Hematopoietic multipotent progenitor cell (in vitro differentiated cells): ENCODE measurements around the gene SMG9. TPM values are rescaled to one million over a fixed set of nuclear protein-coding genes. Genes with fewer than 3 reads are reported as not detected.
"Not testable (repeated sequence)": the region's sequence is repeated elsewhere in the genome, so short reads cannot be mapped to it uniquely, and the experiment has no call there.

Experiments used
- DNase-seq, 3 donors: peaks; one replicate each; pipeline ENCODE4 v3.0.0-alpha.2; 2011 to 2015; ENCODE audit warnings: low read depth in 2 of 3, low spot score in 2 of 3
- total RNA-seq: library from RNA; depleted of rRNA; stranded (reverse); fragments of >200 nt; gene quantifications from one replicate; pipeline ENCODE4 v1.2.3, GENCODE V29; 2012

Gene SMG9
- total RNA-seq, 1 donor = 14.8 TPM

DNA sequence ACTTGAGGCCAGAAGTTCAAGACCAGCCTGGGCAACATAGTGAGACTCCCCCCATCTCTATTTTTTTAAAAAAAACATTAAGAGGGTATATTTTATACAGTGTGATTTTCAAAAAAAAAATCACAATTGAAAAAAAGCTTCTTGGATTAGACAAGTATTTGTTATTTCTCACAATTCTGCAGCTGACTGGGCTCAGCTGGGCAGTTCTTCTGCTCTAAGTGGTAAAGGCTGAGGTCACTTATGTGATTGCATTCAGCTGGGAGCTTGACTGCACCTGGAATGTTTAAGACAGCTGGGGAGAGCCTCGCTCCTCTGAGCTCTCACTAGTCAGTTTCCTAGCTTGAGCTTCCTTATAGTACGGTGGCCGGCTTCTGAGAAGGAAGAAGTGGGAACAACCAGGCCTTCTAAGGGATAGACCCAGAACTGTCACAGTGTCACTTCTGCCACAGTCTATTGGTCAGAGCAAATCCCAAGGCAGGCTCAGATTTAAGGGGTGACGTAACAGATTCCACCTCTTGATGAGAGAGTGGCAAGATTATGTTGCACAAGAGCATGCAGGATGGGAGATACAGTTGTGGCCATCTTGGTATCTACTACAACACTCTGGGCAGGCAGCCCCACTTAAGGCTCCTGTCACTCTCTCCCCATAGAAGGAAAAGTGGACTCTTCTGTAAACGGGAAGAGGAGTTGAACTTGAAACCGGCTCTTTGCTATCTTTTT is 58.6 kb downstream of the SMG9 start:
- DNase-seq = no peak

DNA sequence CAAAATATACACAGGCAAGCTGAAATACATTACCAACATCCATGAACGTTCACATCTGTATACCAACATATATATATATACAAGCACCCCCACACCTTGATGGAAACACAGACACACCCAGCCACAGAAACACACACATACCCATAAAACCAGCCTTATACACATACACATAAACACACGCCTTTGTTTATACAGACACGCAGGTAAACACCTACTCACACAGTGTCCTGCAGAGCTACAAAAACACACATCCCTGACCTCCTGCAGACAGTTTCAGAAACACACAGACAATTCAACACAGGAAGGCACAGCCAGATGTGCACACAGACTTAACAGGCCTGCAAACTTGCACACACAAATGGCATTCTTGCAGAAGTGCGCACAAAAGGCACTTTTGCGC is 60.2 kb downstream of the SMG9 start:
- no peak for DNase-seq

DNA sequence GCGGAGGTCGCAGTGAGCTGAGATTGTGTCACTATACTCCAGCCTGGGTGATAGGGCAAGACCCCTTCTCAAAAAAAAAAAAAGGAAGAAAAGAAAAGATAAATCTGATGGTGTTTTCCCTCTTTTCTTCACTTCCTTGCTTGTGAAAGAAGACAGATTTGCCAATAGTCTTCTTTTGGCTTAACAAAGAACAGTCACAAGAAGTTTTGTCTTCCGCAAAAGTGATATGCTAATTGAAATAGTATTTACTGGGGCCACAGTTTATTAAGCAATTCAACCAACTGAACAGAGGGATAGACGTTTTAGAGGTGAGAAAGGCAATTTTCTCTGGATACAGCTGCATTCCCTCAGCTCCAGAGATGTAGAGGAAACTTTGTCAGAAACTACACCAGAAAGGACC is 61.9 kb downstream of the SMG9 start:
- no peak for DNase-seq

- no peak for DNase-seq
Measured at GRCh38 chr19:43692385-43692784, 62.4 kb downstream of the SMG9 start.

- no peak for DNase-seq
Measured at GRCh38 chr19:43691755-43692154, 63.0 kb downstream of the SMG9 start.

DNA sequence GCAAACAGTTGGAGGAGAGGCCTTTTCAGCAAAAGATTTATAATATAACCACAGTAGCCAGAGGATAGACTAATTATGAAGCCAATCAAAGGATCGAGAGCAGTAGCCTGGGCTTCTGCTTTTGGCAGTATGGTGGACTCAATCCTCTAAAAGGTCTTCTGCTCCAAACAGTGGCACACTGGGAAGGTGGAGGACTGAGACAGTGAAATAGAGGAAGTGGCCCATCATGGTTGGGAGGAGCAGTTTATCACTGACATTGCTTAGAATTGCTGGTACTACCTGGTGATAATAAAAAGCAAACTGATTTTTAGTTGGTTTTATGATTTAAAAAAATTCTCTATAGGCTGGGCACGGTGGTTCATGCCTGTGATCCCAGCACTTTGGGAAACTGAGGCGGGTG is 63.9 kb downstream of the SMG9 start:
- no peak for DNase-seq

GRCh38 chr19:43690444-43690843 is 64.3 kb downstream of the SMG9 start:
- DNase-seq = no peak

DNA sequence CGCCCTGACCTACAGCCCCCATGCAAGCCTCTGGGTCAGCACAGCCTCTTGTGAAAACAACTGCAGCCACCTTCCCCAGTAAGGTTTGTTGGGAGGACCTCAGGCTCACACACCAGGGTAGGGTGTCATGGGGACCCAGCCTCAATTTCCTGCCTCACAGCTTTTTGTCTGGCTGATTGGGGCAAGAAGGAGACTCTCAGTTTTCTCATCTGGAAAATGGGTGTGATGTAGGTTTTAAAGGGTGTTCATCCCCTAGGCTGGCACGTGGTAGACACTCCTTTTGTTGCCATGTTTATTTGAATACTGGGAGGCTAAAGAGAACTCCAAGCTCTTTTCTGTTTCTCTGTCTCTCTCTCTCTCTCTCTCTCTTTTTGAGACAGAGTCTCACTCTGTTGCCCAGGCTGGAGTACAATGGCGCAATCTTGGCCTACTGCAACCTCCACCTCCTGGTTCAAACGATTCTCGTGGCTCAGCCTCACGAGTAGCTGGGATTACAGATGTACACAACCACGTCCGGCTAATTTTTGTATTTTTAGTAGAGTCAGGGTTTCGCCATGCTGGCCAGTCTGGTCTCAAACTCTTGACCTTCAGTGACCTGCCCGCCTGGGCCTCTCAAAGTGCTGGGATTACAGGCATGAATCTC is 66.6 kb downstream of the SMG9 start:
- no peak for DNase-seq

DNA sequence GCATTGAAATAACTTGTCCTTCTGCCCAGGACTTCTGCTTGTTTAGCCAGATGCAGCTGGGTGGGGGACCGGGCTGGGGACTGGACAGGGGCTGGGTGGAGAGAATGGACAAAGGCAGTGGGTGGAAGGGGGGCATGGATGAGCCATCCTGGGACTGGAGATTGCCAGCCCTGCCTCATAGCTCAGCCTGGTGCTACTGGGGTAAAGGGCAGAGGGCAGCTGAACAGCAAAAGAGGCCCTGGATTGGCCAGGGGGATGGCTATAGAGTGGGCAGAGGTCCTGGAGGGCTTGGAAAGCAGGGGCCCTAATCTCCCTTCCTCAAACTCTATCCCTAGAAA is 67.1 kb downstream of the SMG9 start:
- DNase-seq = no peak

GRCh38 chr19:43684326-43684725 is 70.4 kb downstream of the SMG9 start:
- no peak for DNase-seq

DNA sequence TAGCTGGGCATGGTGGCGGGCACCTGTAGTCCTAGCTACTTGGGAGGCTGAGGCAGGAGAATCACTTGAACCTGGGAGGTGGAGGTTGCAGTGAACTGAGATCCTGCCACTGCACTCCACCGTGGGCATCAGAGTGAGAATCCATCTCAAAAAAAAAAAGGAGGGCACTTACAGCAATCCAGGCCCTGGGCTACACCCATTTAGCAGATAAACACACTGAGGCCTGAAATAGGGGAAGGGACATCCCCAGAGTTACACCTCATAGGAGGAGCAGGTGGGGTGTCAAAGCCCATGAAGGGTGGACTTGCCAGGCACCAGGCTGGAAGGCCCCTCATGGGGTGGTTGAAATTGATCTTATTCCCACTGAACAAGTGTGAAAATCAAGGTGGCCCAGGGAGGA is 70.9 kb downstream of the SMG9 start:
- no peak for DNase-seq

DNA sequence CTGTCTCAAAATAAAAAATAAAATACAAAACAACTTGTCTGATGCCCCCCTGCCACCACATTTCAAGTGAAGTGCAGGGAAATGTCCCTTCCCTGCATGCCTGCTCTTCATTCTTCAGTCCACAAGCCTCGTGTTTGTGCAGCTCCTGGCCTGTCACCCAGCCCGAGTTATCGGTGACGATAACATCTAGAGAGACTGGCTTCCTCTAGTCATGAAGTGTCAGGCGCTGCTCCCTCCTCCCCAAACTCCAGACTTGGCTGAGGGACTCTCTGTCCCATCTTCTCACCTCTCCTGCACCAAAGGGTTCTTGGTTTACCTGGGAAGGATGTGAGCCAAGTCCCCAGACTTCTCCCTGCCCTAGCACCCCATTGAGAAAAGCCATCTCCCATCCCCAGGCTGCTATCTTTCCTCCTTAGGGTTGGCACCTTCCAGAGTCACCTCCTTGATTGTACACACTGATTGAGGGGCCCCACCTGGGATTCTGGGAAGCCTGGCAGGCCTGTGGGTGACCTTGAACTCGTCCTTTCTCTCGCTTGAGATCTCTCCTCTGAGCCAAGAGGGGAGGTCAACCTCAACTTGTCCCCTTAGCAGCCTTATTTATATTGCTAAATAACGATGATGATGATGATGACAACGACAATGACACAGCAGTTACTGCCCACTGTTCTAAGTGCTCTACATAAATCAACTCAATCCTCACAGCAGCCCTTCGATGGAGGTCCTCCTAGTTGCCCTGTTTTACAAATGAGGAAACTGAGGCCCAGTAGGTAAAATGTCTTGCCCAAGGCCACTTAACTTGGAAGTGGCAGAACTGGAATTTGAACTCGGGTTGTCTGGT is 71.7 kb downstream of the SMG9 start:
- no peak for DNase-seq

GRCh38 chr19:43682269-43682668 is 72.5 kb downstream of the SMG9 start:
- DNase-seq = not testable (repeated sequence)

GRCh38 chr19:43681821-43682220 is 72.9 kb downstream of the SMG9 start:
- DNase-seq = no peak

GRCh38 chr19:43678512-43679261 is 76.1 kb downstream of the SMG9 start:
- DNase-seq = no peak

Other genes with a start within 250 kb of the SMG9 start
- 112 TPM for gene ETHE1, start 227.8 kb downstream of the SMG9 start, total RNA-seq
- gene ZNF575, start 221.8 kb downstream of the SMG9 start, total RNA-seq = 0.81 TPM
- gene XRCC1, start 179.4 kb downstream of the SMG9 start, total RNA-seq = 43.4 TPM
- gene PINLYP, start 179.2 kb downstream of the SMG9 start, total RNA-seq = 5.4 TPM
- gene IRGQ, start 158.8 kb downstream of the SMG9 start, total RNA-seq = 25.9 TPM
- 18.0 TPM for gene ZNF576, start 158.4 kb downstream of the SMG9 start, total RNA-seq
- gene SRRM5, start 142.9 kb downstream of the SMG9 start, total RNA-seq = under 0.01 TPM
- 23.7 TPM for gene ZNF428, start 135.3 kb downstream of the SMG9 start, total RNA-seq
- 0.27 TPM for gene CADM4, start 115.1 kb downstream of the SMG9 start, total RNA-seq
- gene PLAUR, start 84.8 kb downstream of the SMG9 start, total RNA-seq = 29.6 TPM
- not detected for gene IRGC, start 38.9 kb downstream of the SMG9 start, total RNA-seq
- gene KCNN4, start 26.0 kb upstream of the SMG9 start, total RNA-seq = 136 TPM
- gene LYPD5, start 47.5 kb upstream of the SMG9 start, total RNA-seq = 3.5 TPM
- gene ZNF283, start 72.4 kb upstream of the SMG9 start, total RNA-seq = 5.7 TPM
- gene ZNF404, start 129.0 kb upstream of the SMG9 start, total RNA-seq = 2.7 TPM
- gene ZNF45, start 180.3 kb upstream of the SMG9 start, total RNA-seq = 12.9 TPM
- 3.8 TPM for gene ZNF221, start 196.3 kb upstream of the SMG9 start, total RNA-seq
- gene ZNF155, start 229.2 kb upstream of the SMG9 start, total RNA-seq = 2.2 TPM
- 2.4 TPM for gene ZNF230, start 248.0 kb upstream of the SMG9 start, total RNA-seq